Muscle layer of duodenum (tissue), 2 donors: ENCODE results near the gene PHLDA1.

ENCODE experiments used
- H3K27ac ChIP-seq: one replicate; pipeline ENCODE4 v1.7.0; 2013; ENCODE audit warnings: mild to moderate bottlenecking, low read length
- H3K27me3 ChIP-seq: one replicate; pipeline ENCODE4 v1.7.0; 2013; ENCODE audit warnings: low read depth, mild to moderate bottlenecking, control low read depth, low read length
- H3K36me3 ChIP-seq, 2 donors: one replicate each; pipeline ENCODE4 v1.7.0; 2013; ENCODE audit warnings: low read length in 2 of 2, control low read depth in 1 of 2, mild to moderate bottlenecking in 1 of 2; ENCODE audit not compliant: insufficient read depth in 2 of 2, control insufficient read depth in 1 of 2
- H3K4me1 ChIP-seq, 2 donors: one replicate each; pipeline ENCODE4 v1.7.0; 2013; ENCODE audit warnings: low read length in 2 of 2, mild to moderate bottlenecking in 2 of 2, control low read depth in 1 of 2, moderate library complexity in 1 of 2; ENCODE audit not compliant: insufficient read depth in 2 of 2, control insufficient read depth in 1 of 2
- H3K4me3 ChIP-seq, 2 donors: one replicate each; pipeline ENCODE4 v1.7.0; 2013; ENCODE audit warnings: low read length in 2 of 2, low read depth in 1 of 2, mild to moderate bottlenecking in 1 of 2
- H3K9me3 ChIP-seq, 2 donors: one replicate each; pipeline ENCODE4 v1.7.0; 2013; ENCODE audit warnings: low read length in 2 of 2, control low read depth in 1 of 2, mild to moderate bottlenecking in 1 of 2; ENCODE audit not compliant: control insufficient read depth in 1 of 2
- donor health status: healthy.

PHLDA1 gene

GRCh38 chr12:76060111-76060510, 28.5 kb upstream of the PHLDA1 start:
- Histone ChIP-seq H3K4me1 (no peaks in the 10 kb centered on the region), H3K9me3 (peaks cover 3 to 4% of the 10 kb centered on the region in 2 donors), H3K4me3 (no peak overlapping the region), H3K27me3 (no peaks in the 10 kb centered on the region), H3K27ac (no peak overlapping the region), H3K36me3 (peaks cover 32 to 41% of the 10 kb centered on the region in 2 donors)

GRCh38 chr12:76057326-76057725, 25.8 kb upstream of the PHLDA1 start:
- H3K27ac ChIP-seq = no peak overlapping the region

GRCh38 chr12:76055393-76055792, 23.8 kb upstream of the PHLDA1 start:
- H3K4me1 ChIP-seq = no peaks in the 10 kb centered on the region
- no peaks in the 10 kb centered on the region for H3K27me3 ChIP-seq
- no peak overlapping the region for H3K4me3 ChIP-seq
- peaks cover 47 to 58% of the 10 kb centered on the region in 2 donors for H3K36me3 ChIP-seq
- no peak overlapping the region for H3K27ac ChIP-seq
- no peaks in the 10 kb centered on the region for H3K9me3 ChIP-seq

More at GRCh38 chr12:76057326-76057725, 25.8 kb upstream of the PHLDA1 start:
- Histone ChIP-seq H3K27me3 (no peaks in the 10 kb centered on the region), H3K36me3 (peaks cover 48% of the 10 kb centered on the region in 2 donors), H3K9me3 (no peaks in the 10 kb centered on the region), H3K4me1 (no peaks in the 10 kb centered on the region), H3K4me3 (no peak overlapping the region)

- no peak overlapping the region for H3K27ac ChIP-seq
- H3K27me3 ChIP-seq = no peaks in the 10 kb centered on the region
- peaks cover 40 to 52% of the 10 kb centered on the region in 2 donors for H3K36me3 ChIP-seq
- no peaks in the 10 kb centered on the region for H3K4me1 ChIP-seq
- H3K4me3 ChIP-seq = no peak overlapping the region
- H3K9me3 ChIP-seq = no peaks in the 10 kb centered on the region
Observed at GRCh38 chr12:76049575-76050251, 18.1 kb upstream of the PHLDA1 start.

- no peaks in the 10 kb centered on the region for H3K4me1 ChIP-seq
- H3K36me3 ChIP-seq = peaks cover 29 to 33% of the 10 kb centered on the region in 2 donors
- H3K27ac ChIP-seq = no peak overlapping the region
- no peaks in the 10 kb centered on the region for H3K9me3 ChIP-seq
- H3K27me3 ChIP-seq = no peaks in the 10 kb centered on the region
- no peak overlapping the region for H3K4me3 ChIP-seq
Observed at GRCh38 chr12:76047742-76048141, 16.2 kb upstream of the PHLDA1 start.

GRCh38 chr12:76047060-76047459, 15.5 kb upstream of the PHLDA1 start:
- Histone ChIP-seq H3K9me3 (no peaks in the 10 kb centered on the region), H3K4me1 (no peaks in the 10 kb centered on the region), H3K27me3 (no peaks in the 10 kb centered on the region), H3K4me3 (no peak overlapping the region), H3K36me3 (peaks cover 22 to 26% of the 10 kb centered on the region in 2 donors), H3K27ac (no peak overlapping the region)

- no peak overlapping the region for H3K4me3 ChIP-seq
- peaks cover 0 to 4% of the 10 kb centered on the region in 2 donors for H3K36me3 ChIP-seq
- no peak overlapping the region for H3K27ac ChIP-seq
- H3K9me3 ChIP-seq = no peaks in the 10 kb centered on the region
- no peaks in the 10 kb centered on the region for H3K27me3 ChIP-seq
- no peaks in the 10 kb centered on the region for H3K4me1 ChIP-seq
Observed at GRCh38 chr12:76043377-76043776, 11.8 kb upstream of the PHLDA1 start.

- Histone ChIP-seq H3K9me3 (no peaks in the 10 kb centered on the region), H3K27me3 (no peaks in the 10 kb centered on the region), H3K4me3 (no peak overlapping the region), H3K27ac (no peak overlapping the region), H3K36me3 (no peaks in the 10 kb centered on the region), H3K4me1 (no peaks in the 10 kb centered on the region)
Observed at GRCh38 chr12:76042147-76042546, 10.6 kb upstream of the PHLDA1 start.

GRCh38 chr12:76041406-76041805, 9.8 kb upstream of the PHLDA1 start:
- Histone ChIP-seq H3K9me3 (no peaks in the 10 kb centered on the region), H3K27ac (no peak overlapping the region), H3K36me3 (no peaks in the 10 kb centered on the region), H3K27me3 (no peaks in the 10 kb centered on the region), H3K4me1 (no peaks in the 10 kb centered on the region), H3K4me3 (no peak overlapping the region)

GRCh38 chr12:76040461-76040860, 8.9 kb upstream of the PHLDA1 start:
- Histone ChIP-seq H3K36me3 (no peaks in the 10 kb centered on the region), H3K9me3 (no peaks in the 10 kb centered on the region), H3K4me3 (no peak overlapping the region), H3K4me1 (no peaks in the 10 kb centered on the region), H3K27me3 (no peaks in the 10 kb centered on the region), H3K27ac (no peak overlapping the region)

- Histone ChIP-seq H3K36me3 (no peaks in the 10 kb centered on the region), H3K4me3 (no peak overlapping the region), H3K4me1 (no peaks in the 10 kb centered on the region), H3K9me3 (no peaks in the 10 kb centered on the region), H3K27ac (no peak overlapping the region), H3K27me3 (no peaks in the 10 kb centered on the region)
Observed at GRCh38 chr12:76038176-76038575, 6.6 kb upstream of the PHLDA1 start.
